Measurements from ENCODE around the gene FOCAD.

The FOCAD gene

DNA sequence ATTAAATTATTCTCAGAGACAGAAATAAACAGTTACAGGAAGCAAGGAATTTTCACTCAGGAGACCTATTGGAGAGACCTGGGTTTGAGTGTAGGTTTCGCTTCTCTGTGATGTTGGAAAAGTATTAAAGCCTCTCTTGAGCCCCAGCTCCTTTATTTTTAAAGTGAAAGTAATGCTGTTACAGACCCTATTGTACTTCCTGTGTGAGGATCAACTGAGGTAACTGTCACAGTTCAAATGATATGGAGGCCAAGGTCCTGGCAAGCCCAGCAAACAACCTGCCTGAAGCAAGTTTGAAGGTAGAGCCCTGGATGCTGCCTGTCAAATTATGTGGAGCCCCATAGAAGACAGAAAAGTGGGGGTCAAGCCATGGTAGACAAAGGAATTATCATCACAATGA, 355.2 kb downstream of the FOCAD start:
- Histone ChIP-seq H3K4me1 (ENCODE audit: insufficient read depth, low read length, poor library complexity, severe bottlenecking) (peaks cover 16% of the 10 kb centered on the region), H3K27me3 (ENCODE audit: insufficient read depth, low read length, poor library complexity, severe bottlenecking) (no peaks in the 10 kb centered on the region), H3K9me2 (replicated peaks; ENCODE audit: low read depth, low read length) (no peaks in the 10 kb centered on the region), H2AFZ (ENCODE audit: low read length) (peak overlapping the region; percentile 81), H3K4me3 (ENCODE audit: low read length, poor library complexity, severe bottlenecking) (peak overlapping the region; percentile 43), H3K9ac (ENCODE audit: low read depth, low read length, poor library complexity, severe bottlenecking) (peak overlapping the region; percentile 1), H3K4me2 (ENCODE audit: low read depth, low read length, poor library complexity, severe bottlenecking) (peak overlapping the region; percentile 59), H3K79me2 (ENCODE audit: insufficient read depth, low read length) (no peaks in the 10 kb centered on the region), H4K20me1 (ENCODE audit: insufficient read depth, low read length, poor library complexity, severe bottlenecking) (no peaks in the 10 kb centered on the region), H3K36me3 (ENCODE audit: insufficient read depth, low read length) (no peaks in the 10 kb centered on the region), H3K9me3 (ENCODE audit: insufficient read depth, low read depth, low read length) (no peaks in the 10 kb centered on the region), H3F3A (ENCODE audit: low read depth) (no peaks in the 10 kb centered on the region)
- TF ChIP-seq CTCF (conservative IDR thresholded peaks at IDR 0.05; ENCODE audit: low read length) (no peak), EZH2phosphoT487 (IDR thresholded peaks at IDR 0.05; ENCODE audit: borderline replicate concordance) (no peak)

DNA sequence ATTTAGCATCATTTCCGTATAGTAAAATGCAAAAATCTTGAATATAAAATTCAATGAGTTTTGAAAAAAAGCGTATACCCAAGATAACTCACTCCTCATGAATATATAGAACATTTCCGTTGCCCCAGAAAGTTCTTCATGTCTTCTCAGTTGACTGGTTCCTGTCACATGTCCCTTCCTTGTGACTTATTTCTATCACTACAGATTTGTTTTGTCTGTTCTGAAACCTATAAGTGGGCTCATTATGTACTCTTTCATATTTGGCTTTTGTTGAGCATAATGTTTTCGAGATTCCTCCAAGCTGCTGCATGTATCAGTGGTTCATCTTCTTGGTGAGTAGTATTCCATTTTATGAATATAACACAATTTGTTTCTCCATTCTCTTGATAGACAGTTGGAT, 358.4 kb downstream of the FOCAD start:
- Histone ChIP-seq H3K27me3 (ENCODE audit: insufficient read depth, low read length, poor library complexity, severe bottlenecking) (no peaks in the 10 kb centered on the region), H3K79me2 (ENCODE audit: insufficient read depth, low read length) (no peaks in the 10 kb centered on the region), H3K9ac (ENCODE audit: low read depth, low read length, poor library complexity, severe bottlenecking) (no peak overlapping the region), H3K4me1 (ENCODE audit: insufficient read depth, low read length, poor library complexity, severe bottlenecking) (peaks cover 28% of the 10 kb centered on the region), H4K20me1 (ENCODE audit: insufficient read depth, low read length, poor library complexity, severe bottlenecking) (no peaks in the 10 kb centered on the region), H3K9me3 (ENCODE audit: insufficient read depth, low read depth, low read length) (no peaks in the 10 kb centered on the region), H3K4me2 (ENCODE audit: low read depth, low read length, poor library complexity, severe bottlenecking) (no peak overlapping the region), H2AFZ (ENCODE audit: low read length) (no peak overlapping the region), H3F3A (ENCODE audit: low read depth) (no peaks in the 10 kb centered on the region), H3K36me3 (ENCODE audit: insufficient read depth, low read length) (no peaks in the 10 kb centered on the region), H3K9me2 (replicated peaks; ENCODE audit: low read depth, low read length) (no peaks in the 10 kb centered on the region), H3K4me3 (ENCODE audit: low read length, poor library complexity, severe bottlenecking) (no peak overlapping the region)
- no peak for TF ChIP-seq CTCF (conservative IDR thresholded peaks at IDR 0.05; ENCODE audit: low read length)
- TF ChIP-seq EZH2phosphoT487 (IDR thresholded peaks at IDR 0.05; ENCODE audit: borderline replicate concordance), result no peak

GRCh38 chr9:21043841-21044240, 359.8 kb downstream of the FOCAD start:
- H3K9ac ChIP-seq (ENCODE audit: low read depth, low read length, poor library complexity, severe bottlenecking), result no peak overlapping the region

More at GRCh38 chr9:21043841-21044240, 359.8 kb downstream of the FOCAD start:
- Histone ChIP-seq H2AFZ (ENCODE audit: low read length) (no peak overlapping the region), H4K20me1 (ENCODE audit: insufficient read depth, low read length, poor library complexity, severe bottlenecking) (no peaks in the 10 kb centered on the region), H3K4me2 (ENCODE audit: low read depth, low read length, poor library complexity, severe bottlenecking) (no peak overlapping the region), H3K4me3 (ENCODE audit: low read length, poor library complexity, severe bottlenecking) (no peak overlapping the region), H3K79me2 (ENCODE audit: insufficient read depth, low read length) (no peaks in the 10 kb centered on the region), H3K4me1 (ENCODE audit: insufficient read depth, low read length, poor library complexity, severe bottlenecking) (peaks cover 34% of the 10 kb centered on the region), H3K36me3 (ENCODE audit: insufficient read depth, low read length) (no peaks in the 10 kb centered on the region), H3K27me3 (ENCODE audit: insufficient read depth, low read length, poor library complexity, severe bottlenecking) (no peaks in the 10 kb centered on the region), H3F3A (ENCODE audit: low read depth) (no peaks in the 10 kb centered on the region), H3K9me2 (replicated peaks; ENCODE audit: low read depth, low read length) (no peaks in the 10 kb centered on the region), H3K9me3 (ENCODE audit: insufficient read depth, low read depth, low read length) (no peaks in the 10 kb centered on the region)
- TF ChIP-seq EZH2phosphoT487 (IDR thresholded peaks at IDR 0.05; ENCODE audit: borderline replicate concordance) (no peak), CTCF (conservative IDR thresholded peaks at IDR 0.05; ENCODE audit: low read length) (no peak)
